ENCODE data around the gene NRAP.

The NRAP gene

DNA sequence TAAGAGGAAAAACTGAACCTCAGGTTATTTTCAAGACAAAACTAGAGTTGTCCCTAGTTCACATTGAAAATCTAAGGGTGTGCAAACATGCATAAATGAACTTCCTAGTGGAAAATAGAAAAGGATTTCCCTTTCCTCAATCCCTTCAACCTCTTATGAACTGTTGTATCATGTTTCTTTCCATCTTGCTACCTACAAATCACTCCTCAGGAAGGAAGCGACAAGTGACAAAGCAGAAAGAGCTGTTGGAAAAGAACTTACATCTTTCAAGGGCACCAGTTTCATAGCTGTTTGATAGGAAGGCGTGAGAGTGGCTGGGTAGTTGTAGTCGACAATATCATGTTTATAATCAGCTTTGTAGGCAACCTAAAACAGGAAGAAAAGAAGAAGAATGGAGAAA lies 23.9 kb downstream of the NRAP start:
- DNase-seq: no peak

- no peak for DNase-seq
These were observed 32.0 kb downstream of the NRAP start for GRCh38 chr10:113631684-113632367.

DNA sequence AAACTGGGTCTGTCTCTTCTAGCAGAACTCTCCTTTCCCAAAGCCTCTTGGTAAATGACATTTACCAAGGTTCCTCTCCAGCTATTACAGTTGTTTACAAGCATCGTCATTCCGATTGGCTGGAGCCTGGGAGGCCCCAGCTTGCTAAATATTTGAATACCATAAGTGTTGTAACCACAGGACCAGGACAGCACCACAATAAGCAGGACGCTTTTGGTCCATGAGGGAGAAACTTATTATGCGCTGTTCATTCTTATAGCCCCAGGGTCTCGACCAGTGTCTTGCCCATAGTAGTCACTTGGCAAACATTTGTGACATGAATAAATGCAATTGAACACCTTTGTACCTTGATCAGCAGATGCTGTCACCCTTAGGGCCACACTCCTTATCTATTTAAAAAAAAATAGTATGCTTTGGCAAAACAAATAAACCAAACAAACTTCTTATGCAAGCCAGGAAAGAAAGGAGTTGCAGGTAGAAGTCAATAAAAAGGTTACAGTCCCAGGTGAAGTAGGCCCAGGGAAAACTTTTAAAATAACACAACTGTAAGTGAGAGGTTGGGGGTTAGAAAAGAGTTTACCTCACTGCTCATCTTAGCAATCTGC lies 32.8 kb downstream of the NRAP start:
- DNase-seq: no peak

DNA sequence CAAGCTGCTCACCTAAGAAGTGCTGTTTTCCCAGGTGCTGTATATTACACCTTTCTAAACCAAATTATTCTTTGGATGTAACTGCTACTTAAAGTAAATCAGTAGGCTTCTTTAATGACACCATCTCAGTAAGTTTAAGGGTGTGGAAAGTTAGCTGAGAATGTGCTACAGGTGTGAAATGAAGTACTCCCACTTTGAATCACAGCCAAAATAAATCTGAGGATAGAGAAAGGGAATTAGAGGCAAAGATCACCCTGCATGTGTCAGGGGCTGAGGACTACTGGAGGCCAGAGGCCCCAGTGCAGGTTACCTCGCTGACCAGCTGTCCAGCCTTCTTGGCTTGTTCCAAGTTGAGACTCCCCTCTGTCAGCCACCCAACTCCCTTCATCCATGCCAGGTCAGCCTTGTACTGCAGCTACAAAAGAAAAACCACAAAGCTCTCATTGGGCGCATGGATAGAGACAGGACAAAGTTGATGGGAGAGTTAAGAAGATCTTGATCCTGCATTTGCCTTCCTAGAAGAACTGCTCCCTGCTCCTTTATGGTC lies 35.2 kb downstream of the NRAP start:
- DNase-seq: no peak

DNA sequence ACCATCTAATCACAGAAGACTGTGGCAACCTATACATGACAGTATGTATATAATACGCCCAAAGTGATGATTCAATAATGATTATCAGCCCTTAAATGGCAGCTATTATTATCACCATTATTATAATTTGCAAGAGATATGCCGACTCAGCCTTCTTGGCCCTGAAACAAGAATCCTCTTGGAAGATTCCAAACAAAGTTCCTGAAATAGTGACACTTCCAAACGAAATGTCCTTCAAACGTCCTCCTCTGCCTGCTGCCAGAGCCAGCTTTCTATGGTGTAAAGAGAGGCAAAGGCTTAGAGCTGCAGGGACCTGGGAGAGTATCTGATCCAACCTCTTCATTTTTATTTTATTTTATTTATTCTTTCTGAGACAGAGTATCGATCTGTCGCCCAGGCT lies 36.0 kb downstream of the NRAP start:
- no peak for DNase-seq

- DNase-seq: no peak
These were observed 37.0 kb downstream of the NRAP start for GRCh38 chr10:113626809-113627355.

- no peak for DNase-seq
These were observed 38.2 kb downstream of the NRAP start for GRCh38 chr10:113625461-113626186.

DNA sequence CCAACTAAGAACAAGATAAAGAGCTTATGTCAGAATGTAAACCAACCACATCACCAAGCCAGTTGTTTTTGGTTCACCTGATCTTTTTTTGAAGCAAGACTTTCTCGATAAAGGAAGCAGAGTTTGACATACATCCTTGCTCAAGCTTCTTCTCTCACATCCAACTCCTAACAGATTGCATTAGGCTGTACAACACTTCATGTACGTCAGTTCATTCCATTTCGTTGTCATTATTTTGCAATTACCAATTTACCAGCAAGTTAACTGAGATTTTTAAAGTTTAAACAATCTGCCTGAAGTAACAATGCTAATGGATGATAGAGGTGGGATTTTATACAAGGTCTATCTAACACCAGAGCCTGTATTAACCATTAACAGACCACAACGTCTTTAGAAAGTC lies 41.0 kb downstream of the NRAP start:
- DNase-seq: no peak

DNA sequence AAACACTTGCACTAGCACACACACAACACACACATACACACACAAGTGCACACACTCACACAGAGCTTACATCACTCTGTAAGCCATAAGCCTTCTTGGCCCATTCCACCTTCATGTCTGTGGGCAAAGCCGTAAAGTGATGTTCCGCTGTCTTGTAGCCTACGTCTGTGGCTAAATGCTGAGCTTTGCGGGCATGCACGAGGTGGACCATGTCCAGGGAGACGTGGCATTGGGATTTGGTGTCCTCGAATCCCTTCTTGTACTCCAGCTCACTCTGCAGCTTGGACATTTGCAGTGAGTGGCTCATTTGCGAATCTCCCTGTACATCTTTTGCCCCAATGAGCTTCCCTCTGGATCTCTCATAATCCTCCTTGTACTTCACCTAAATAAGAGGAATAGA lies 42.0 kb downstream of the NRAP start:
- no peak for DNase-seq

- DNase-seq: no peak
These were observed 42.9 kb downstream of the NRAP start for GRCh38 chr10:113620936-113621335.

DNA sequence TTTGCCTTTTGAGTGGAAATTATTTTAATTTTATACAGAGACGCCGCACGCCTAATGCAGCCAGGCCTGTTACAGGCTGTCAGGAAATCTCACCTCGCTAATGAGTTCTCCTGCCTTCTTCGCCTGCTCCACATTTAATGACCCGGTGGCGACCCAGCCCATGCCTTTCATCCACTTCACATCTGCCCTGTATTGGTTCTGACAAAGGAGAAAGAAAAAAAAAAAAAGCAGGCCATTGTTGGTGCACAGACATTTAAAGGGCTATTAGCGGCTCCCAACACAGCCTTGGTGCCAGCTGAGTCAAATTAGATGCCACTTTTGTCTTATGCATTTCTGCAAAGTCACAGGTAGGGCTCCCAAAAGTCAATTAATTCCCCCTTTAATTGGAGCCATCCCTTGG lies 43.3 kb downstream of the NRAP start:
- DNase-seq: no peak

GRCh38 chr10:113619401-113619800 lies 44.4 kb downstream of the NRAP start:
- no peak for DNase-seq

- no peak for DNase-seq
These were observed 45.5 kb downstream of the NRAP start for GRCh38 chr10:113618338-113618737.

DNA sequence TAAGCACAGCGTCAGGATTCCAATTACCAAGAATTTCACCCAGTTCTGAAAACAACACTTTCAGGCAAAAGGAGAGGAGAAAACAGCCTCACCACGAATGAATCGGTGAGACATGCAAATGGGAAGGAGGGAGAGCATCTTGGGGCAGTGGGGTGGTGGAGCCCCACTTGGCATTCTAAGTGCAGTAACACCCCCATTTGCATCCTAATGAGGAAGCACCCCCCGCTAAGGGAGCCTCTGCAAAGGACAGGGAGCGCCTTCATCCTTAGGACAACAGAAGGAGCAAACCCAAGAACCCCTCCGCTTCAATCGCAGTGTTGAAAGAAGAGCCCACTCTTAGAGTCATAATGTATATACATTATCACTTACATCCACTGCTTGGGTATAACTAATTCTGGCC lies 46.8 kb downstream of the NRAP start:
- no peak for DNase-seq

DNA sequence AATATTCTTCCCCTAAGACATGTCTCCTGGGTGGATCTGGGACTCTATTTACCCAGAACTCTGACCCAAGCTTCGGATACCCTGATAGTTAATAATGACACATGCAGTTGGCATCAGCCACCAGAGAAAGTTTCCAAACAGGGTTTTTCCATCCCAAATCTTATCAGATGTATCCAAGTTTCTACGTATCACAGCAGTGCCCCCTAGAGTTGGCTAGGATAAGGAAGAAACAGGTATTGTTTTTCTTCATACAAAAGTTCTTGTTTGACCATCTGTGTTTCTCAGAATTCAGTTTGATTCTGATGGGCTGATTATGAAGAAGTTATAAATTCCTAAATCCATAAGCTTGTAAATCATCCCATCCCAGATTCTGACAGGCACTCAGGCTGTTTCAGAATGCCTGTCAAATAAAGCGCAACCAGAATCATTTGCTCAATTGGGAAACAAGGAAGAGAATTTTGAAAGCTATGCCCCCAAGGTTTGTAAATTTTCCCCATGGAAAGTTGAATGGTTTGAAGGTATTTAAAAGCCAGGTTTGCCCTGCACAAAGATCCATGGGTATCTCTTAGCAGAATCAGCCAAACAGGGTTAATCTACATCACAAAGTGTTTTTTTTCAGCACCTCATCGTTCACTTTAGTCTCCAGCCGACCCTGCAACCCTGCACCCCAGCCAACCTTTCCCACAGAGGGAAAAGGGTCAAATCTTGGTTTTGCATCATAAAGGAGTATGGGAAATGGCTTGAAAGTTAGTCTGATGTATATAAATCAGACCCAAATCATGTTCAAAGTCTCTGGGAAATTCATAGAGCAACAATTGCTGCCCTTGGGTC lies 47.4 kb downstream of the NRAP start:
- DNase-seq: no peak

DNA sequence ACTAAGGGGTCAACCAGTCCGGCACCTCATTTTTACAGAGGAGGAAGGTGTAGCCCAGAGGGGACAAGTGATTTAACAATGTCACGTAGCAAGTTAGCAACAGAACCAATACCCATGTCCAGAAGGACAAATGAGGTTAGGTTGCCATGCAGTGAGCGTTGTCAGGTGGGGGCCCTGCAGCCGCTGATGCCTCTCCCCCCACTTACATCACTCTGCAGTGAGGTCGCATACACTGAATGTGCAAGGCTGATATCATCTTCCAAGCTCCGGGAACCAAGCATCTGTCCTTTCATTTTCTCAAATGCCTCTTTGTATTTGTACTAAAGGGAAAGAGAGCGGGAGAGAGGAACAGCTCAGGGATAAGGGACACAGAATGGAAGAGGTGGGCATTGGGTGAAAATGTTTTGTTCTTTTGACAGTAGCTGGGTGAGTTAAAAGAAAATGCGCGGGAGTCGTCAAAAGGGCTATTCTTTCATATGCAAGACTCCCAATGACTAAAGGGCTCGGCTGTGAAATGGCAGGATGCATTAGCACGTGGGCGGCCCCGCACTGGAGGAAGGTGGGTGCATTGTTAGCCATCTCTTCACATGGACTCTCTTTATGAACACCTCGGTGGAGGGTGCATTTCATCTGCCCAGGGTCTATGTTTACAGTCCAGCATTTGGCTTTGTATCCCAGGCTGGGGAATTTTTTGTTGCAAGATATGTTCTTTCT lies 49.7 kb downstream of the NRAP start:
- DNase-seq: no peak

DNA sequence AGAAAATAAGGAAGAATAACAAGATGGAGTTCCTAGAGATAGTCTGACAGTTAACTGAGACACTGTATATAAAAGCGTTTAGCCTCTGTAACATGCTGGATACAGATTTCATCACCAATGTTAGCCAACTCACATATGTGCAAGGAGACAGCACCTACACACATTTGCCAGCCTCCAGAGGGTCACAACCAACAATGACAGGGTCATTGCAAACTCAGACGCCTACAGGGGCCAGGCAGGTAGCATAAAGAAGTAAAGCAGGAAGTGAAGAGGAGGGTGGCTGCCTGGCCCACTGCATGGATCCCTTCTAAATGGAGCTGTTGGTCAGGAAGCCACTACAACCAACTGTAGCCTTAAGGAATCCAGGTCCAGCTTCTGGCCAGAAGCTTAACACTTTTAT lies 50.4 kb downstream of the NRAP start:
- no peak for DNase-seq

DNA sequence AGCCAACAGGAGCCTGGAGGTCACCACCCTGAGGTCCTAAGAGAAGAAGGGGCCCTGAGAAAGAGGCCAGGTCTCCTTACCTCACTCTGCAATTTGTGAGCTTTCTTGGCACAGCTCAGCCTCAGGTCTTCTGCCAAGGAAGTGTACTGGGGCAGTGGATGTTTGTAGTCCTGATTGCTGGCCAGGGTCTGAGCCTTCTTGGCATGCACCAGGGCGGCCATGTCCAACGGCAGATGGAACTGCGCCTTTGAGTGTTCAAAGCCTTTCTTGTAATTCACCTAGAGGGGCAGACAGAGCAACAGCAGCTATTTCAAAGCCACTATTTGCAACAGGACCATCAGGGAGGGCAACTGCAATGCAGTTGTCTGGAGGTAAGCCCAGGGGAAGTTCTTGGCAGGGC lies 51.7 kb downstream of the NRAP start:
- no peak for DNase-seq

GRCh38 chr10:113610631-113611601 lies 52.9 kb downstream of the NRAP start:
- no peak for DNase-seq

- DNase-seq: no peak
These were observed 54.1 kb downstream of the NRAP start for GRCh38 chr10:113609704-113610108.
